Calu3 (cell line): ENCODE data around the gene PCBP2. TPM values are rescaled to one million over a fixed set of nuclear protein-coding genes. Genes with fewer than 3 reads are reported as not detected.

Experiments used
- BruUV-seq: library from RNA; stranded (reverse); fragments of 400-500 nt; replicated peaks from 2 replicates; lab custom pipeline; 2021; lab: Mats Ljungman, UMichigan
- CTCF ChIA-PET: fragments of 300-600 bp; sonication (Branson Sonifier 250); formaldehyde crosslinking; loops from one replicate; lab custom pipeline; 2022; ENCODE audit warnings: antibody characterized with exemption; lab: Charles Lee
- DNase-seq: peaks from one replicate; pipeline ENCODE4 v3.0.0; 2022
- H3K27ac Mint-ChIP-seq: one replicate; pipeline ENCODE4 v1.8.0; 2022; ENCODE audit warnings: mixed read lengths; ENCODE audit not compliant: unreplicated experiment
- H3K27me3 Mint-ChIP-seq: one replicate; pipeline ENCODE4 v1.8.0; 2022; ENCODE audit warnings: mixed read lengths; ENCODE audit not compliant: unreplicated experiment
- H3K36me3 Mint-ChIP-seq: one replicate; pipeline ENCODE4 v1.8.0; 2022; ENCODE audit warnings: mild to moderate bottlenecking, moderate library complexity, mixed read lengths; ENCODE audit not compliant: insufficient read depth, unreplicated experiment
- H3K4me1 Mint-ChIP-seq: one replicate; pipeline ENCODE4 v1.8.0; 2022; ENCODE audit warnings: mild to moderate bottlenecking, low read depth, mixed read lengths; ENCODE audit not compliant: unreplicated experiment
- H3K4me3 Mint-ChIP-seq: one replicate; pipeline ENCODE4 v1.8.0; 2022; ENCODE audit warnings: mild to moderate bottlenecking, low read depth, moderate library complexity, mixed read lengths; ENCODE audit not compliant: unreplicated experiment
- H3K9me3 Mint-ChIP-seq: one replicate; pipeline ENCODE4 v1.8.0; 2022; ENCODE audit warnings: low read depth, mixed read lengths; ENCODE audit not compliant: unreplicated experiment
- CTCF ChIP-seq: fragments of 200-600 bp; IDR thresholded peaks from one replicate; pipeline ENCODE4 v1.8.0; 2022; ENCODE audit warnings: antibody characterized with exemption; ENCODE audit not compliant: unreplicated experiment
- intact Hi-C: fragments of 100-400 bp; cut with micrococcal nuclease; formaldehyde crosslinking; loops from one replicate; pipeline ENCODE4 v1.10.0; 2022; ENCODE audit not compliant: unreplicated experiment
- total RNA-seq: library from RNA; stranded (reverse); gene quantifications from 2 replicates; pipeline ENCODE4 v1.2.3, GENCODE V29; 2022

PCBP2 gene
- total RNA-seq, 1 experiment from 2014 or later: 528 TPM

GRCh38 chr12:53505555-53506449 is 53.9 kb downstream of the PCBP2 start:
- no peak overlapping the region for H3K27ac Mint-ChIP-seq
- CTCF ChIA-PET: interaction anchor here (0.7 kb wide), 1 partner anchor 185 kb away, joined by 4 read pairs; no protein-coding TSS in a partner anchor
- H3K4me3 Mint-ChIP-seq: no peak overlapping the region
- intact Hi-C loops: loop anchor here (5.0 kb wide), 1 partner anchor 184 kb away; the partner anchor contains the start of gene AAAS
- H3K9me3 Mint-ChIP-seq: no peaks in the 10 kb centered on the region
- TF ChIP-seq CTCF: no peak
- H3K36me3 Mint-ChIP-seq: peaks cover 35% of the 10 kb centered on the region
- no peaks in the 10 kb centered on the region for H3K27me3 Mint-ChIP-seq
- no peak for DNase-seq
- H3K4me1 Mint-ChIP-seq: peaks cover 8% of the 10 kb centered on the region
- BruUV-seq: no TSS peak

GRCh38 chr12:53506450-53506785 is 54.5 kb downstream of the PCBP2 start:
- Mint-ChIP-seq H3K36me3 (peaks cover 29% of the 10 kb centered on the region), H3K27me3 (no peaks in the 10 kb centered on the region), H3K9me3 (no peaks in the 10 kb centered on the region), H3K4me3 (no peak overlapping the region), H3K4me1 (peaks cover 8% of the 10 kb centered on the region), H3K27ac (no peak overlapping the region)
- DNase-seq: no peak
- no peak for TF ChIP-seq CTCF
- no TSS peak for BruUV-seq
- CTCF ChIA-PET: interaction anchor here (0.7 kb wide), 1 partner anchor 185 kb away, joined by 4 read pairs; no protein-coding TSS in a partner anchor
- intact Hi-C loops: loop anchor here (5.0 kb wide), 1 partner anchor 184 kb away; the partner anchor contains the start of gene AAAS

- H3K27me3 Mint-ChIP-seq: no peaks in the 10 kb centered on the region
- H3K27ac Mint-ChIP-seq: no peak within 1 kb of the TSS
- no peak for DNase-seq
- intact Hi-C loops: loop anchor here (5.0 kb wide), 1 partner anchor 185 kb away; the partner anchor contains the start of gene AAAS
- no peaks in the 10 kb centered on the region for H3K9me3 Mint-ChIP-seq
- no peak for TF ChIP-seq CTCF
- no TSS peak for BruUV-seq
- H3K4me3 Mint-ChIP-seq: no peak within 1 kb of the TSS
- CTCF ChIA-PET: no interaction called here
- H3K36me3 Mint-ChIP-seq: peaks cover 29% of the 10 kb centered on the region
- peaks cover 5% of the 10 kb centered on the region for H3K4me1 Mint-ChIP-seq
Measured at GRCh38 chr12:53506881-53507602, 55.1 kb downstream of the PCBP2 start, which contains the start of gene NPFF. Gene NPFF, minus strand, starts transcription at chr12:53507484. Its CDS starts 10 bp downstream, at chr12:53507474.

GRCh38 chr12:53507603-53507885 is 55.6 kb downstream of the PCBP2 start:
- Mint-ChIP-seq H3K27me3 (no peaks in the 10 kb centered on the region), H3K4me3 (no peak overlapping the region), H3K4me1 (no peaks in the 10 kb centered on the region), H3K36me3 (peaks cover 34% of the 10 kb centered on the region), H3K27ac (no peak overlapping the region), H3K9me3 (no peaks in the 10 kb centered on the region)
- no TSS peak for BruUV-seq
- no peak for TF ChIP-seq CTCF
- DNase-seq: no peak
- intact Hi-C loops: loop anchor here (5.0 kb wide), 1 partner anchor 185 kb away; the partner anchor contains the start of gene AAAS
- CTCF ChIA-PET: no interaction called here
